GM12878 (cell line): Measurements from ENCODE around the gene SEC63.

Experiments used
- BCL11A ChIP-seq: IDR thresholded peaks from 2 replicates; pipeline ENCODE4 v1.6.1; 2011; ENCODE audit warnings: low read depth, low read length
- CEBPB ChIP-seq, 2 experiments: fragments of 150-350 bp in 1 of 2; IDR thresholded peaks; 2 replicates each; pipeline ENCODE4 v1.6.1; 2012 to 2014; ENCODE audit warnings: low read depth in 2 of 2, low read length in 2 of 2, borderline replicate concordance in 1 of 2, inconsistent platforms in 1 of 2
- CHD2 ChIP-seq: IDR thresholded peaks from 2 replicates; pipeline ENCODE4 v1.6.1; 2011; ENCODE audit warnings: low read depth, low read length, improper control_type of control experiment, borderline replicate concordance
- EZH2 ChIP-seq: IDR thresholded peaks from 2 replicates; pipeline ENCODE4 v1.6.1; 2012; ENCODE audit warnings: low read depth, mild to moderate bottlenecking, control low read depth, inconsistent platforms, low read length, borderline replicate concordance; ENCODE audit not compliant: control insufficient read depth
- GABPA ChIP-seq: IDR thresholded peaks from 2 replicates; pipeline ENCODE4 v1.6.1; 2014; ENCODE audit warnings: antibody characterized with exemption, low read depth, mild to moderate bottlenecking, inconsistent platforms
- MXI1 ChIP-seq: fragments of 150-350 bp; IDR thresholded peaks from 2 replicates; pipeline ENCODE4 v1.6.1; 2011; ENCODE audit warnings: low read depth, mild to moderate bottlenecking, inconsistent platforms, low read length, improper control_type of control experiment
- NBN ChIP-seq: fragments of 450-650 bp; IDR thresholded peaks from 2 replicates; pipeline ENCODE4 v1.6.1; 2016
- POLR2A ChIP-seq: IDR thresholded peaks from 2 replicates; pipeline ENCODE4 v1.6.1; 2011; ENCODE audit warnings: low read depth, mild to moderate bottlenecking, low read length
- RAD21 ChIP-seq: IDR thresholded peaks from 2 replicates; pipeline ENCODE4 v1.6.1; 2011; ENCODE audit warnings: mild to moderate bottlenecking, low read depth, low read length, moderate library complexity; ENCODE audit not compliant: insufficient read depth
- ZNF274 ChIP-seq: IDR thresholded peaks from one replicate; pipeline ENCODE4 v1.8.0; 2011; ENCODE audit not compliant: insufficient read length, insufficient read depth
- TF ChIP-seq, protein P1 (sequence below), 3 experiments: IDR thresholded peaks in 2 of 3; conservative IDR thresholded peaks in 1 of 3; 2 replicates each; pipeline ENCODE4 v1.5.1; 2011; ENCODE audit warnings: low read depth in 3 of 3, low read length in 3 of 3, mild to moderate bottlenecking in 3 of 3, control low read depth in 2 of 3, moderate library complexity in 2 of 3, inconsistent platforms in 1 of 3, mixed read lengths in 1 of 3; ENCODE audit not compliant: control insufficient read depth in 2 of 3, insufficient read depth in 1 of 3; ENCODE audit errors: extremely low read depth in 1 of 3
- TF ChIP-seq, protein P2 (sequence below): fragments of 450-650 bp; conservative IDR thresholded peaks from 2 replicates; pipeline ENCODE4 v1.6.1; 2017; ENCODE audit warnings: mild to moderate bottlenecking, moderate library complexity
- TF ChIP-seq, protein P3 (sequence below): fragments of 450-650 bp; IDR thresholded peaks from 2 replicates; pipeline ENCODE4 v1.6.1; 2016; ENCODE audit warnings: mild to moderate bottlenecking, moderate library complexity, borderline replicate concordance
- TF ChIP-seq, protein P4 (sequence below): fragments of 450-650 bp; formaldehyde crosslinking; IDR thresholded peaks from 2 replicates; pipeline ENCODE4 v1.5.0; 2022; ENCODE audit warnings: mild to moderate bottlenecking, missing genetic modification characterization

DNA sequence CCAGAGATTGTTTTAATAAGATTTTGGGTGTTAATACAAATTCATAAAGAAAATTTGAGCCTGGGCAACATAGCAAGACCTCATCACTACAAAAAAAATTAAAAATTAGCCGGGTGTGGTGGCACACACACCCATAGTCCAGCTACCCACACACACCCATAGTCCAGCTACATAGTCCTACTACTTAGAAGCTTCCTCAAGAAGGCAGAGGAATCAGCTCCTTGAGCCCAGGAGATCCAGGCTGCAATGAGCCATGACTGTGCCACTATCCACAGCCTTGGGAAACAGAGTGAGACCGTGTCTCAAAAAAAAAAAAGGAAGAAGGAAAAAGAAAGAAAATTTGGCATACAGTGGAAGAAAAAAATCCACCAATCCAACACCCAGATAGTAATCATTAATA lies 16.8 kb downstream of the SEC63 start:
- no peak for TF ChIP-seq CHD2
- TF ChIP-seq, protein P1, sequence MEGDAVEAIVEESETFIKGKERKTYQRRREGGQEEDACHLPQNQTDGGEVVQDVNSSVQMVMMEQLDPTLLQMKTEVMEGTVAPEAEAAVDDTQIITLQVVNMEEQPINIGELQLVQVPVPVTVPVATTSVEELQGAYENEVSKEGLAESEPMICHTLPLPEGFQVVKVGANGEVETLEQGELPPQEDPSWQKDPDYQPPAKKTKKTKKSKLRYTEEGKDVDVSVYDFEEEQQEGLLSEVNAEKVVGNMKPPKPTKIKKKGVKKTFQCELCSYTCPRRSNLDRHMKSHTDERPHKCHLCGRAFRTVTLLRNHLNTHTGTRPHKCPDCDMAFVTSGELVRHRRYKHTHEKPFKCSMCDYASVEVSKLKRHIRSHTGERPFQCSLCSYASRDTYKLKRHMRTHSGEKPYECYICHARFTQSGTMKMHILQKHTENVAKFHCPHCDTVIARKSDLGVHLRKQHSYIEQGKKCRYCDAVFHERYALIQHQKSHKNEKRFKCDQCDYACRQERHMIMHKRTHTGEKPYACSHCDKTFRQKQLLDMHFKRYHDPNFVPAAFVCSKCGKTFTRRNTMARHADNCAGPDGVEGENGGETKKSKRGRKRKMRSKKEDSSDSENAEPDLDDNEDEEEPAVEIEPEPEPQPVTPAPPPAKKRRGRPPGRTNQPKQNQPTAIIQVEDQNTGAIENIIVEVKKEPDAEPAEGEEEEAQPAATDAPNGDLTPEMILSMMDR (IDR thresholded peaks at IDR 0.05 in 2 of 3, conservative IDR thresholded peaks at IDR 0.05 in 1 of 3; ENCODE audit: control insufficient read depth in 2 of 3, extremely low read depth in 1 of 3, insufficient read depth in 1 of 3, low read depth in 3 of 3, low read length in 3 of 3), result no peak
- TF ChIP-seq, protein P2, sequence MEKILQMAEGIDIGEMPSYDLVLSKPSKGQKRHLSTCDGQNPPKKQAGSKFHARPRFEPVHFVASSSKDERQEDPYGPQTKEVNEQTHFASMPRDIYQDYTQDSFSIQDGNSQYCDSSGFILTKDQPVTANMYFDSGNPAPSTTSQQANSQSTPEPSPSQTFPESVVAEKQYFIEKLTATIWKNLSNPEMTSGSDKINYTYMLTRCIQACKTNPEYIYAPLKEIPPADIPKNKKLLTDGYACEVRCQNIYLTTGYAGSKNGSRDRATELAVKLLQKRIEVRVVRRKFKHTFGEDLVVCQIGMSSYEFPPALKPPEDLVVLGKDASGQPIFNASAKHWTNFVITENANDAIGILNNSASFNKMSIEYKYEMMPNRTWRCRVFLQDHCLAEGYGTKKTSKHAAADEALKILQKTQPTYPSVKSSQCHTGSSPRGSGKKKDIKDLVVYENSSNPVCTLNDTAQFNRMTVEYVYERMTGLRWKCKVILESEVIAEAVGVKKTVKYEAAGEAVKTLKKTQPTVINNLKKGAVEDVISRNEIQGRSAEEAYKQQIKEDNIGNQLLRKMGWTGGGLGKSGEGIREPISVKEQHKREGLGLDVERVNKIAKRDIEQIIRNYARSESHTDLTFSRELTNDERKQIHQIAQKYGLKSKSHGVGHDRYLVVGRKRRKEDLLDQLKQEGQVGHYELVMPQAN, result no peak
- TF ChIP-seq, protein P3, sequence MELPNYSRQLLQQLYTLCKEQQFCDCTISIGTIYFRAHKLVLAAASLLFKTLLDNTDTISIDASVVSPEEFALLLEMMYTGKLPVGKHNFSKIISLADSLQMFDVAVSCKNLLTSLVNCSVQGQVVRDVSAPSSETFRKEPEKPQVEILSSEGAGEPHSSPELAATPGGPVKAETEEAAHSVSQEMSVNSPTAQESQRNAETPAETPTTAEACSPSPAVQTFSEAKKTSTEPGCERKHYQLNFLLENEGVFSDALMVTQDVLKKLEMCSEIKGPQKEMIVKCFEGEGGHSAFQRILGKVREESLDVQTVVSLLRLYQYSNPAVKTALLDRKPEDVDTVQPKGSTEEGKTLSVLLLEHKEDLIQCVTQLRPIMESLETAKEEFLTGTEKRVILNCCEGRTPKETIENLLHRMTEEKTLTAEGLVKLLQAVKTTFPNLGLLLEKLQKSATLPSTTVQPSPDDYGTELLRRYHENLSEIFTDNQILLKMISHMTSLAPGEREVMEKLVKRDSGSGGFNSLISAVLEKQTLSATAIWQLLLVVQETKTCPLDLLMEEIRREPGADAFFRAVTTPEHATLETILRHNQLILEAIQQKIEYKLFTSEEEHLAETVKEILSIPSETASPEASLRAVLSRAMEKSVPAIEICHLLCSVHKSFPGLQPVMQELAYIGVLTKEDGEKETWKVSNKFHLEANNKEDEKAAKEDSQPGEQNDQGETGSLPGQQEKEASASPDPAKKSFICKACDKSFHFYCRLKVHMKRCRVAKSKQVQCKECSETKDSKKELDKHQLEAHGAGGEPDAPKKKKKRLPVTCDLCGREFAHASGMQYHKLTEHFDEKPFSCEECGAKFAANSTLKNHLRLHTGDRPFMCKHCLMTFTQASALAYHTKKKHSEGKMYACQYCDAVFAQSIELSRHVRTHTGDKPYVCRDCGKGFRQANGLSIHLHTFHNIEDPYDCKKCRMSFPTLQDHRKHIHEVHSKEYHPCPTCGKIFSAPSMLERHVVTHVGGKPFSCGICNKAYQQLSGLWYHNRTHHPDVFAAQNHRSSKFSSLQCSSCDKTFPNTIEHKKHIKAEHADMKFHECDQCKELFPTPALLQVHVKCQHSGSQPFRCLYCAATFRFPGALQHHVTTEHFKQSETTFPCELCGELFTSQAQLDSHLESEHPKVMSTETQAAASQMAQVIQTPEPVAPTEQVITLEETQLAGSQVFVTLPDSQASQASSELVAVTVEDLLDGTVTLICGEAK, result no peak
- no peak for TF ChIP-seq POLR2A
- TF ChIP-seq, protein P4, sequence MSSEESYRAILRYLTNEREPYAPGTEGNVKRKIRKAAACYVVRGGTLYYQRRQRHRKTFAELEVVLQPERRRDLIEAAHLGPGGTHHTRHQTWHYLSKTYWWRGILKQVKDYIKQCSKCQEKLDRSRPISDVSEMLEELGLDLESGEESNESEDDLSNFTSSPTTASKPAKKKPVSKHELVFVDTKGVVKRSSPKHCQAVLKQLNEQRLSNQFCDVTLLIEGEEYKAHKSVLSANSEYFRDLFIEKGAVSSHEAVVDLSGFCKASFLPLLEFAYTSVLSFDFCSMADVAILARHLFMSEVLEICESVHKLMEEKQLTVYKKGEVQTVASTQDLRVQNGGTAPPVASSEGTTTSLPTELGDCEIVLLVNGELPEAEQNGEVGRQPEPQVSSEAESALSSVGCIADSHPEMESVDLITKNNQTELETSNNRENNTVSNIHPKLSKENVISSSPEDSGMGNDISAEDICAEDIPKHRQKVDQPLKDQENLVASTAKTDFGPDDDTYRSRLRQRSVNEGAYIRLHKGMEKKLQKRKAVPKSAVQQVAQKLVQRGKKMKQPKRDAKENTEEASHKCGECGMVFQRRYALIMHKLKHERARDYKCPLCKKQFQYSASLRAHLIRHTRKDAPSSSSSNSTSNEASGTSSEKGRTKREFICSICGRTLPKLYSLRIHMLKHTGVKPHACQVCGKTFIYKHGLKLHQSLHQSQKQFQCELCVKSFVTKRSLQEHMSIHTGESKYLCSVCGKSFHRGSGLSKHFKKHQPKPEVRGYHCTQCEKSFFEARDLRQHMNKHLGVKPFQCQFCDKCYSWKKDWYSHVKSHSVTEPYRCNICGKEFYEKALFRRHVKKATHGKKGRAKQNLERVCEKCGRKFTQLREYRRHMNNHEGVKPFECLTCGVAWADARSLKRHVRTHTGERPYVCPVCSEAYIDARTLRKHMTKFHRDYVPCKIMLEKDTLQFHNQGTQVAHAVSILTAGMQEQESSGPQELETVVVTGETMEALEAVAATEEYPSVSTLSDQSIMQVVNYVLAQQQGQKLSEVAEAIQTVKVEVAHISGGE (CRISPR knock-in tag), result no peak
- TF ChIP-seq CEBPB (IDR thresholded peaks at IDR 0.05; ENCODE audit: borderline replicate concordance in 1 of 2, low read depth in 2 of 2, low read length in 2 of 2), result no peak
- TF ChIP-seq BCL11A, result no peak
- no peak for TF ChIP-seq GABPA
- TF ChIP-seq ZNF274, result no peak
- TF ChIP-seq NBN, result no peak
- no peak for TF ChIP-seq RAD21
- no peak for TF ChIP-seq EZH2
- TF ChIP-seq MXI1, result no peak
